Measurements from ENCODE around the gene C21orf91.

Gene C21orf91

GRCh38 chr21:17828223-17828622 is 9.1 kb upstream of the C21orf91 start:
- no peaks in the 10 kb centered on the region for H3K79me2 ChIP-seq (ENCODE audit: control insufficient read depth, insufficient read depth, low read length, unreplicated experiment)
- no peak overlapping the region for H3K27ac ChIP-seq (ENCODE audit: low read depth, low read length)
- H3K4me3 ChIP-seq (ENCODE audit: low read depth, low read length) = no peak overlapping the region
- H2AFZ ChIP-seq (ENCODE audit: low read length, unreplicated experiment) = no peak overlapping the region
- 0 out of 2 replicates have a peak, but pooled peaks cover 5% of the 10 kb centered on the region for H3K27me3 ChIP-seq (ENCODE audit: insufficient read depth, low read length)
- no peaks in the 10 kb centered on the region for H3K36me3 ChIP-seq (ENCODE audit: insufficient read depth, low read length)
- H3K4me1 ChIP-seq (ENCODE audit: control insufficient read depth, insufficient read depth, low read length, unreplicated experiment) = peaks cover 20% of the 10 kb centered on the region

DNA sequence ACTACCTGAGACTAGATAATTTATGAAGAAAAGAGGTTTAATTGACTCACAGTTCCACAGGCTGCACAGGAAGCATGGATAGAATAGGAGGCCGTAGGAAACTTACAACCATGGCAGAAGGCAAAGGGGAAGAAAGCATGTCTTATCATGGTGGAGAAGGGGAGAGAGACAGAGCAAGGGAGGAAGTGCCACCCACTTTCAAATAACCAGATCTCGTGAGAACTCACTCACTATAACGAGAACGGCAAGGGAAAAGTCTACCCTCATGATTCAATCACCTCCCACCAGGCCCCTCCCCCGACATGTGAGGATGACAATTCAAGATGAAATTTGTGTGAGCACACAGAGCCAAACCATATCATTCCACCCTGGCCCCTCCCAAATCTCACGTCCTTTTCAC is 4.7 kb upstream of the C21orf91 start:
- Histone ChIP-seq H2AFZ (ENCODE audit: low read length, unreplicated experiment) (no peak overlapping the region), H3K79me2 (ENCODE audit: control insufficient read depth, insufficient read depth, low read length, unreplicated experiment) (peaks cover 3% of the 10 kb centered on the region), H3K4me3 (ENCODE audit: low read depth, low read length) (no peak overlapping the region), H3K27me3 (ENCODE audit: insufficient read depth, low read length) (no peaks in the 10 kb centered on the region), H3K27ac (ENCODE audit: low read depth, low read length) (no peak overlapping the region), H3K36me3 (ENCODE audit: insufficient read depth, low read length) (no peaks in the 10 kb centered on the region), H3K4me1 (ENCODE audit: control insufficient read depth, insufficient read depth, low read length, unreplicated experiment) (peaks cover 12% of the 10 kb centered on the region)

DNA sequence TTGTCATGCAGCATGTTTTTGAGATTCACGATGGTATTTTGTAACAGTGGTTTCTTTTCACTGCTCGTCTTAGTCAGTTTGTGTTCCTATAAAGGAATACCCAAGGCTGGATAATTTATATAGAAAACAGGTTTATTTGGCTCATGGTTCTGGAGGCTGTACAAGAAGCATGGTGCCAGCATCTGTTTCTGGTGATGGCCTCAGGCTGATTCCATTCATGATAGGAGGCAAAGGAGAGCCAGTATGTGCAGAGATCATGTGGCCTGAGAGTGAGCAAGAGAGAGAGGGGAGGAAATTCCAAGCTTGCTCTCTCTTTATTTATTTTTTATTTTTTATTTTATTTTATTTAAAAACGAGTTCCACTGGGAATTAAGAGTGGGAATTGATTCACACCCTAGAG is 2.0 kb upstream of the C21orf91 start:
- H3K27me3 ChIP-seq (ENCODE audit: insufficient read depth, low read length) = no peaks in the 10 kb centered on the region
- peaks cover 12% of the 10 kb centered on the region for H3K79me2 ChIP-seq (ENCODE audit: control insufficient read depth, insufficient read depth, low read length, unreplicated experiment)
- H3K36me3 ChIP-seq (ENCODE audit: insufficient read depth, low read length) = no peaks in the 10 kb centered on the region
- H2AFZ ChIP-seq (ENCODE audit: low read length, unreplicated experiment) = no peak overlapping the region
- H3K27ac ChIP-seq (ENCODE audit: low read depth, low read length) = no peak overlapping the region
- H3K4me3 ChIP-seq (ENCODE audit: low read depth, low read length) = no peak overlapping the region
- peaks cover 10% of the 10 kb centered on the region for H3K4me1 ChIP-seq (ENCODE audit: control insufficient read depth, insufficient read depth, low read length, unreplicated experiment)

GRCh38 chr21:17819877-17820229 is 697 bp upstream of the C21orf91 start:
- Histone ChIP-seq H3K4me1 (ENCODE audit: control insufficient read depth, insufficient read depth, low read length, unreplicated experiment) (peaks cover 10% of the 10 kb centered on the region), H3K36me3 (ENCODE audit: insufficient read depth, low read length) (no peaks in the 10 kb centered on the region), H3K27me3 (ENCODE audit: insufficient read depth, low read length) (no peaks in the 10 kb centered on the region), H3K4me3 (ENCODE audit: low read depth, low read length) (peak overlapping the region; percentile 95), H3K79me2 (ENCODE audit: control insufficient read depth, insufficient read depth, low read length, unreplicated experiment) (peaks cover 12% of the 10 kb centered on the region), H2AFZ (ENCODE audit: low read length, unreplicated experiment) (peak overlapping the region; percentile 77), H3K27ac (ENCODE audit: low read depth, low read length) (peak overlapping the region; percentile 65)

DNA sequence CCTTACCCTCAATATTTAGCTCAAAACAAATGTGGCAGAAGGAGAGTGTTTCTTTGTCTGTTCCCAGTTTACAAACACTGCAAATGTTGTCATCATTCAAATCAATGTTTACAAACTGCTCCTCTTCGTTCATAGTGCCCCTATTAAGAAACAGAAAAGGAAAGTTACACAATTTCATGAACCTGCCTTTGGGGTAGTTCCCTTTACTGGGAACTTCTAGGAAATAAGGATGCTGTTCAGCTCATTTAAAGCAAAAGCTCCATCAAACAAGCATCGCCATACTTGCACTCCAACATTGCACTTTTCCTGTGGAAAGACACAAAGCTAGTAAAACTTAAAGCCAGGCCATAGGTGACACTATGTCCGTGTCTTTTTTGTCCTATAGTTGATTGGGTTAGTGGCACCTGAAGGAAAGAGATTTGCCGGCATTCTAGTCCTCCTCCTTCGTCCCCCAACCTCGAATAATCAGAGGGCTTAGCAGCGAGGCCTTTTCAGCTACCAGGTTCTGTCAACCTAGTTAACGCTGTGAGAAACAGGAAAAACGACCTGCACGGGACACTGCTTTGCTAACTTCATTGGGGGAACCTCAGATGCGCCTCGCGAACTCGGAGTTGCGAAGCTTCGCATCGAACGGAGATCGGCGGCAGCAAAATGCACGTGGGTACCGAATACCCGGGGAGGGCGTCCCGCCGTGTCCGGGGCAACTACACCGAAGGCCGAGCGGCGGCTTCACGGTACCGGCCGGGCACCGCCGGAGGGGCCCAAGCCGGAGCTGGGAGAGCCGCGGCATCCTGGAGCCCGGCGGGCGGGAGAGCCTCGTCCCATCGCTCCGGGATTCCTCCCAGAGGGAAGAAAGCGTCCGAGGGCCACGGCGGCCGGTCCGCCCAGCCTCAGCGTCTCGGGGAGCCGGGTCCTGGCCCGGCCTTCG is 706 bp downstream of the C21orf91 start:
- Histone ChIP-seq H3K27me3 (ENCODE audit: insufficient read depth, low read length) (no peaks in the 10 kb centered on the region), H3K4me1 (ENCODE audit: control insufficient read depth, insufficient read depth, low read length, unreplicated experiment) (peaks cover 10% of the 10 kb centered on the region), H3K4me3 (ENCODE audit: low read depth, low read length) (peak overlapping the region; percentile 95), H3K36me3 (ENCODE audit: insufficient read depth, low read length) (0 out of 2 replicates have a peak, but pooled peaks cover 3% of the 10 kb centered on the region), H3K79me2 (ENCODE audit: control insufficient read depth, insufficient read depth, low read length, unreplicated experiment) (peaks cover 12% of the 10 kb centered on the region), H3K27ac (ENCODE audit: low read depth, low read length) (no peak overlapping the region), H2AFZ (ENCODE audit: low read length, unreplicated experiment) (peak overlapping the region; percentile 82)

DNA sequence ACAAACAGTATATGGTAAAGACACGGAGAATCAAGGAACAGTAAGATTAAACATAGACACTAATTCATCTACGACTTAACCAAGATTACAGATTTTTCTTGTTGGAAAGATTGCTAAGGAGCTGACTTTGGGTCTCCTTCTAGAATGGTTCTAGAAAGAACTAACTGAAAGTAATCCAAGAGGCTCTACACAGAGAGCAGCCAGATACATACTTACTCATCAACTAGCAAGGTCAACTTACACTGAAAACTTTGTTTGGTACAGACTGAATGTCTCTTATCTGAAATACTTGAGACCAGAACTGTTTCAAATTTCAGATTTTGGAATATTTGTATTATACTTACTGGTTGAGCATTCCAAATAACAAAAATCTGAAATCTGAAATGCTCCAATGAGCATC is 5.8 kb downstream of the C21orf91 start:
- peaks cover 10% of the 10 kb centered on the region for H3K4me1 ChIP-seq (ENCODE audit: control insufficient read depth, insufficient read depth, low read length, unreplicated experiment)
- H3K79me2 ChIP-seq (ENCODE audit: control insufficient read depth, insufficient read depth, low read length, unreplicated experiment) = peaks cover 4% of the 10 kb centered on the region
- H3K27me3 ChIP-seq (ENCODE audit: insufficient read depth, low read length) = no peaks in the 10 kb centered on the region
- no peak overlapping the region for H3K27ac ChIP-seq (ENCODE audit: low read depth, low read length)
- H3K4me3 ChIP-seq (ENCODE audit: low read depth, low read length) = no peak overlapping the region
- H2AFZ ChIP-seq (ENCODE audit: low read length, unreplicated experiment) = no peak overlapping the region
- peaks cover 42% of the 10 kb centered on the region for H3K36me3 ChIP-seq (ENCODE audit: insufficient read depth, low read length)

- no peak overlapping the region for H3K4me3 ChIP-seq (ENCODE audit: low read depth, low read length)
- H2AFZ ChIP-seq (ENCODE audit: low read length, unreplicated experiment) = no peak overlapping the region
- H3K27ac ChIP-seq (ENCODE audit: low read depth, low read length) = no peak overlapping the region
- H3K27me3 ChIP-seq (ENCODE audit: insufficient read depth, low read length) = no peaks in the 10 kb centered on the region
- peaks cover 30% of the 10 kb centered on the region for H3K36me3 ChIP-seq (ENCODE audit: insufficient read depth, low read length)
- H3K4me1 ChIP-seq (ENCODE audit: control insufficient read depth, insufficient read depth, low read length, unreplicated experiment) = no peaks in the 10 kb centered on the region
- no peaks in the 10 kb centered on the region for H3K79me2 ChIP-seq (ENCODE audit: control insufficient read depth, insufficient read depth, low read length, unreplicated experiment)
Observed at GRCh38 chr21:17805966-17806365, 13.2 kb downstream of the C21orf91 start.

- Histone ChIP-seq H3K4me1 (ENCODE audit: control insufficient read depth, insufficient read depth, low read length, unreplicated experiment) (no peaks in the 10 kb centered on the region), H3K36me3 (ENCODE audit: insufficient read depth, low read length) (peaks cover 8% of the 10 kb centered on the region), H3K4me3 (ENCODE audit: low read depth, low read length) (no peak overlapping the region), H2AFZ (ENCODE audit: low read length, unreplicated experiment) (no peak overlapping the region), H3K27ac (ENCODE audit: low read depth, low read length) (no peak overlapping the region), H3K79me2 (ENCODE audit: control insufficient read depth, insufficient read depth, low read length, unreplicated experiment) (no peaks in the 10 kb centered on the region), H3K27me3 (ENCODE audit: insufficient read depth, low read length) (no peaks in the 10 kb centered on the region)
Observed at GRCh38 chr21:17803536-17803935, 15.6 kb downstream of the C21orf91 start.

DNA sequence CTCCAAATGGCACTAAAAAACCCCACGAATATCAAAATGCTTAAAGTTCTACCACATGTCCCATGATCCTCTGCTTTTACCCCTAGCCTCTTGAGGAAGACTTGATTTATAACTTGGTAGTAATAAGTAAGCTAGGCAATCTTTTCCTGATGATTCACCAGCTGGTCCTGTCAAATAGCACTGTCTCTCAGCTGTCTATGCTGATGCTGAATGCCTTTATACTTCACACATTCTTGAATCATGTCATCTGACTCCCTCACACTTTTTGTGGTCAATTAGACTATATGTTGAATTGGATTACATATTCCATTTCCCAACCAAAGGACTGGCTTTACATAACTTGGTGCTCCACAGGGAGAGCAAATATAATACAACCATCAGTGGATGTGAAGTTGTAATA is 16.6 kb downstream of the C21orf91 start:
- Histone ChIP-seq H3K27ac (ENCODE audit: low read depth, low read length) (no peak overlapping the region), H3K27me3 (ENCODE audit: insufficient read depth, low read length) (no peaks in the 10 kb centered on the region), H3K79me2 (ENCODE audit: control insufficient read depth, insufficient read depth, low read length, unreplicated experiment) (no peaks in the 10 kb centered on the region), H3K36me3 (ENCODE audit: insufficient read depth, low read length) (no peaks in the 10 kb centered on the region; the same call in 1 of the 2 replicates), H3K4me3 (ENCODE audit: low read depth, low read length) (no peak overlapping the region), H3K4me1 (ENCODE audit: control insufficient read depth, insufficient read depth, low read length, unreplicated experiment) (no peaks in the 10 kb centered on the region), H2AFZ (ENCODE audit: low read length, unreplicated experiment) (no peak overlapping the region)

GRCh38 chr21:17799414-17800164 is 19.6 kb downstream of the C21orf91 start:
- H3K4me1 ChIP-seq (ENCODE audit: control insufficient read depth, insufficient read depth, low read length, unreplicated experiment) = peaks cover 10% of the 10 kb centered on the region
- H3K27ac ChIP-seq (ENCODE audit: low read depth, low read length) = no peak overlapping the region
- H2AFZ ChIP-seq (ENCODE audit: low read length, unreplicated experiment) = no peak overlapping the region
- no peaks in the 10 kb centered on the region for H3K27me3 ChIP-seq (ENCODE audit: insufficient read depth, low read length)
- H3K4me3 ChIP-seq (ENCODE audit: low read depth, low read length) = no peak overlapping the region
- H3K36me3 ChIP-seq (ENCODE audit: insufficient read depth, low read length) = no peaks in the 10 kb centered on the region
- no peaks in the 10 kb centered on the region for H3K79me2 ChIP-seq (ENCODE audit: control insufficient read depth, insufficient read depth, low read length, unreplicated experiment)
